ENCODE results near the gene EXOC3.

Gene EXOC3

GRCh38 chr5:479566-480319 lies 36.8 kb downstream of the EXOC3 start:
- TF ChIP-seq CTCF (IDR thresholded peaks at IDR 0.05; ENCODE audit: low read depth, low read length) = no peak
- no peak for TF ChIP-seq EZH2phosphoT487 (IDR thresholded peaks at IDR 0.05; ENCODE audit: low read depth)
- H3K36me3 ChIP-seq (replicated peaks; ENCODE audit: low read depth, low read length) = no peaks in the 10 kb centered on the region
- H4K20me1 ChIP-seq (ENCODE audit: insufficient read depth, low read length) = no peaks in the 10 kb centered on the region
- no peak overlapping the region for H3K9ac ChIP-seq (ENCODE audit: low read length)
- H2AFZ ChIP-seq (ENCODE audit: low read depth, low read length) = no peak overlapping the region
- no peaks in the 10 kb centered on the region for H3K4me1 ChIP-seq (ENCODE audit: low read length)
- no peaks in the 10 kb centered on the region for H3K79me2 ChIP-seq (ENCODE audit: low read length)
- no peaks in the 10 kb centered on the region for H3K27me3 ChIP-seq (ENCODE audit: low read depth, low read length)
- no peak overlapping the region for H3K4me3 ChIP-seq (ENCODE audit: low read length)
- H3K27ac ChIP-seq (ENCODE audit: low read length) = no peak overlapping the region
- H3K4me2 ChIP-seq (ENCODE audit: low read length) = no peak overlapping the region
- H3K9me3 ChIP-seq (ENCODE audit: insufficient read depth, low read length) = no peaks in the 10 kb centered on the region

GRCh38 chr5:481347-481746 lies 38.4 kb downstream of the EXOC3 start:
- Histone ChIP-seq H3K27ac (ENCODE audit: low read length) (no peak overlapping the region), H3K27me3 (ENCODE audit: low read depth, low read length) (no peaks in the 10 kb centered on the region), H3K36me3 (replicated peaks; ENCODE audit: low read depth, low read length) (no peaks in the 10 kb centered on the region), H3K79me2 (ENCODE audit: low read length) (no peaks in the 10 kb centered on the region), H3K4me1 (ENCODE audit: low read length) (no peaks in the 10 kb centered on the region), H3K9ac (ENCODE audit: low read length) (no peak overlapping the region), H3K4me3 (ENCODE audit: low read length) (no peak overlapping the region), H2AFZ (ENCODE audit: low read depth, low read length) (no peak overlapping the region), H3K4me2 (ENCODE audit: low read length) (no peak overlapping the region), H3K9me3 (ENCODE audit: insufficient read depth, low read length) (no peaks in the 10 kb centered on the region), H4K20me1 (ENCODE audit: insufficient read depth, low read length) (no peaks in the 10 kb centered on the region)
- TF ChIP-seq EZH2phosphoT487 (IDR thresholded peaks at IDR 0.05; ENCODE audit: low read depth) = no peak

GRCh38 chr5:482021-482420 lies 39.0 kb downstream of the EXOC3 start:
- Histone ChIP-seq H3K27ac (ENCODE audit: low read length) (no peak overlapping the region), H3K36me3 (replicated peaks; ENCODE audit: low read depth, low read length) (no peaks in the 10 kb centered on the region), H3K4me3 (ENCODE audit: low read length) (no peak overlapping the region), H3K79me2 (ENCODE audit: low read length) (no peaks in the 10 kb centered on the region), H2AFZ (ENCODE audit: low read depth, low read length) (no peak overlapping the region), H3K9ac (ENCODE audit: low read length) (no peak overlapping the region), H3K27me3 (ENCODE audit: low read depth, low read length) (no peaks in the 10 kb centered on the region), H4K20me1 (ENCODE audit: insufficient read depth, low read length) (no peaks in the 10 kb centered on the region), H3K4me2 (ENCODE audit: low read length) (no peak overlapping the region), H3K4me1 (ENCODE audit: low read length) (no peaks in the 10 kb centered on the region), H3K9me3 (ENCODE audit: insufficient read depth, low read length) (no peaks in the 10 kb centered on the region)
- TF ChIP-seq CTCF (IDR thresholded peaks at IDR 0.05; ENCODE audit: low read depth, low read length) (no peak), EZH2phosphoT487 (IDR thresholded peaks at IDR 0.05; ENCODE audit: low read depth) (no peak)

- no peaks in the 10 kb centered on the region for H3K36me3 ChIP-seq (replicated peaks; ENCODE audit: low read depth, low read length)
- no peak overlapping the region for H3K9ac ChIP-seq (ENCODE audit: low read length)
- H3K27ac ChIP-seq (ENCODE audit: low read length) = no peak overlapping the region
- H3K9me3 ChIP-seq (ENCODE audit: insufficient read depth, low read length) = no peaks in the 10 kb centered on the region
- no peak overlapping the region for H3K4me2 ChIP-seq (ENCODE audit: low read length)
- H4K20me1 ChIP-seq (ENCODE audit: insufficient read depth, low read length) = no peaks in the 10 kb centered on the region
- no peaks in the 10 kb centered on the region for H3K27me3 ChIP-seq (ENCODE audit: low read depth, low read length)
- H2AFZ ChIP-seq (ENCODE audit: low read depth, low read length) = no peak overlapping the region
- H3K79me2 ChIP-seq (ENCODE audit: low read length) = no peaks in the 10 kb centered on the region
- H3K4me3 ChIP-seq (ENCODE audit: low read length) = no peak overlapping the region
- H3K4me1 ChIP-seq (ENCODE audit: low read length) = no peaks in the 10 kb centered on the region
- TF ChIP-seq EZH2phosphoT487 (IDR thresholded peaks at IDR 0.05; ENCODE audit: low read depth) (no peak), CTCF (IDR thresholded peaks at IDR 0.05; ENCODE audit: low read depth, low read length) (no peak)
Observed at GRCh38 chr5:482506-482905, 39.5 kb downstream of the EXOC3 start.
